ENCODE data around the gene CSRP1.
"Not testable (repeated sequence)": the region's sequence is repeated elsewhere in the genome, so short reads cannot be mapped to it uniquely, and the experiment has no call there.

Gene CSRP1

DNA sequence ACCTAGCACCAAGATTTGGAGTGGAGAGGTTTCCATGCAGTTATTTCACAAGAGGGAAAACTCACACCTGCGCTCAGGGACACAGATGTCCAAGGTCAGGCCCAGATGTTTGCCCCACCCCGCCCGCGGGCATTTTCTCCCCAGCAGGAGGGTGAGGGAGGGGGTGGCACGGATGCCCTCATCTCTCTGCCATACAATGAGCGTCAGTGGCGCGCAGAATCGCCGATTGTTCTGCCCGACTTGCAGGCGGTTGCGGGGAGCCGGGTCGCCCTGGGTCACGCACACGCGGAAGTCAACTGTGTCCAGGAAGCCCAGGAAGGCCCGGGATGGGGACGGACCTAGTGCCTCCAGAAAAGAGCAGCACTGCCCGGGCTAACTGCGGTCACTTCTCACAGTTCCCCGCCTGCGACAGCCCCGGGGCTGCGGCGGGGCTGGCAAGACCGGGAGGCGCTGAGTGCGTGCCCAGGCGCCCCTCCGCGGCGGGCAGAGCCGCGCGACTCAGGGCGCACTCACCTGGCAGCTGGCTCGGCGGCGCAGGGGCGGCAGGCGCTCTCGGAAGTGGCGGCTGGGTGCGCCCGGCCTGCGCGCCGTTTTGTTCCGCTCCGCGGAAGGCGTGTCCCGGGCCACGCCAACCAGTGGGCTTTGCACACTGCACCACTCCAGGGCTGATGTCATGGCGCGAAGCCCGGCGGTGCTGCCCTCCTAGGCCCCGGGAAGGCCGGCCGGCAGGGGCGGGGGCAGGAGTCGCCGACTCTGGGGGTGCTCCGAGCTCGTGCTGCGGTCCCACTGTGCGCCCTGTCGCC, at the start of gene CSRP1:
Gene CSRP1 (minus strand): TSS at position 567 of the 803 bp plus-strand sequence. CDS start 10,820 bp downstream, outside the sequence.
- peak in 54 of 58 donors; percentile 39 to 95 (median 78) for DNase-seq

DNA sequence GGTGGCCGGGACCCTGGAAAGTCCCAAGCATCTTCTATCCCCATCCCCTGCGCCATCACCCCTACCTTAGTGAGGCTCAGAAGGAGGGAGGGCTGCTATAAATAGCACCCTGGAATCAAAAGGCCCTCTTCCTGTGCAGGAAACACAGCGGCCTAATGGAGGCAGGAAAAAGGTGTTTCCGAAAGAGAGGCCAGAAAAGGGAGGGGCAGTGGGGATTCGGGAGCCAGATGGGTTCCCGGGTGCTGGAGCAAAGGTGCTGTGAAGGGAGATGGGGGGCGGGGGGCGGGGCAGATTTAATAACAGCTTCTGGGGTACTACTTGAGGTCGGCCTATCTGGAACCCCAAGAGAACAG, 48.6 kb upstream of the CSRP1 start:
- DNase-seq = no peak

DNA sequence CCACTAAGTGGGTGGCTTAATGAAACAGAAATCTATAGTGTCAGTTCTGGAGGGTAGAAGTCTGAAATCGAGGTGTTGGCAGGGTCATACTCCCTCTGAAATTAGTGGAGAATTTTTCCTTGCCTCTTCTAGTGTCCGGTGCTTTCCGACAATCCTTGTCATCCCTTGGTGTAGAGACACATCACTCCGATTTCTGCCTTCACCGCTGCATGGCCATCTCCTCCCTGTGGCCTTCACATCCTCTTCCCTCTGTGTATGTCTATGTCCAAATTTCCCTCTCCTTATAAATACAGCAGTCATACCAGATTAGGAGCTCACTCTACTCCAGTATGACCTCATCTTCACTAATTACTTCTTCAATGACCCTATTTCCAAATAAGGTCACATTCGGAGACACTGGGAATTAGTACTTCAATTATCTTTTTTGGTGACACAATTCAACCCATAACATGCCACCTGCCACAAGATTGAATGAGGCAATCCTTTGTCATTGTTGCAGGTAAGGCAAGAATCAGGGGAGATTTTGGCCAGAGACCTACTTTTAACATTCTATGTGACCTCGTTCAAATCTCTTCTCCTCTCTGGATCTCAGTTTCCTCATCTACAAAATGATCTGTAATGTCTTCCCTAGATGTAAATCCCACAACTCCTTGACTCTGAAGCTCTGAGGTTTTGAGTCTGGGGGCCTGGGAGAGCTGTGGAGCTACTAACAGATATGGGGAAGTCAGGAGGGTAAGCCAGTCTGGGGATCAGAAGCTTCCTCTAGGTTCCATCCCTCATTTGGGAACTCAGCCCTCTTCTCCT, 48.1 kb upstream of the CSRP1 start:
- no peak for DNase-seq

DNA sequence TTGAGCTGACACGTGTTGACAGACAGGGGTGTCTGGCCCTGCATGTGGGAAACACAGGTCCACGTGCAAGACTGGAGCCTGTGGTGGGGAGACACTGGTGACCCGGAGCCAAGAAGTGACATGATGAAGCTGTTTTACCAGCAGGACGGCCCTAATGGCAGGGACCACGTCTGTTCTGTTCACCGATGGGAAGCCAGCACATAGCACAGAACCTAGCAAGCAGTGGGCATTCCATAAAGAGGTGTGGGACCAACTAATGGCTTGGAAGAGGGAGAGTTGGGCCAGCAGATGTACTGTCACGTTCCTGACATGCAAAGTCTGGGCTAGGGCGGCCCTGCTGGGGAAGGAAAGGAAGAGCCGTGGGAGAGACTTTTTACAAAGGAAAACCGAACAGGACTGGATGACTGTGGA, 47.3 kb upstream of the CSRP1 start:
- DNase-seq = no peak

DNA sequence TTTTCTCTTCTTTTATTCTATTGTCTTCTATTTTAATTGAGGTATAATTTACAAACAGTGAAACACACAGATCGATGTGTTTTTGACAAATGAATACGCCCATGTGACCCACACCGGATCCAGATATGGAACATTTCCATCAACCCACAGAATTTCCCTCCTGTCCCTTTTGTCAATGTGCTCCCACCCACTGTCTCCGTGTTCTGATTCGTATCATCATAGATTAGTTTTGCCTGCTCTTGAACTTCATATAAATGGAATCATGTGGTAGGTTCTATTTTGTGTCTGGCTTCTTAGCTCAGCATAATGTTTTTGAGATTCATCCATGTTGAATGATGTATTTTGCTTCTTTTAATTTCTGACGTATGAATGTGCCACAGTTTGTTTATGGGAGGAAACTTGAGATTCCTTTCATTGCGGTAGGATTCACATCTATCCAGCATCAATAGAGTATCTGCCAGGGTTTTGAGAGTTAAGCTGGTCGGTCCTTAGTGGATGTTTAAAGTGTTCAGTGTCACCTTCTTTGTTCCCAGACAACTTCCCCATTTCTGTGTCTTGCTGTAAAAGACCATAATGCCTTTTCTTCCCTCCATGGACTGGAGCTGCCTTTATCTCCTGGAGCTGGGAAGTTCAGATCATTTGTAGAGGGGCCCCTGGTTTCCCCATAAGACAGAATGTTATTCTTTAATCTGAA, 46.7 kb upstream of the CSRP1 start:
- no peak for DNase-seq

DNA sequence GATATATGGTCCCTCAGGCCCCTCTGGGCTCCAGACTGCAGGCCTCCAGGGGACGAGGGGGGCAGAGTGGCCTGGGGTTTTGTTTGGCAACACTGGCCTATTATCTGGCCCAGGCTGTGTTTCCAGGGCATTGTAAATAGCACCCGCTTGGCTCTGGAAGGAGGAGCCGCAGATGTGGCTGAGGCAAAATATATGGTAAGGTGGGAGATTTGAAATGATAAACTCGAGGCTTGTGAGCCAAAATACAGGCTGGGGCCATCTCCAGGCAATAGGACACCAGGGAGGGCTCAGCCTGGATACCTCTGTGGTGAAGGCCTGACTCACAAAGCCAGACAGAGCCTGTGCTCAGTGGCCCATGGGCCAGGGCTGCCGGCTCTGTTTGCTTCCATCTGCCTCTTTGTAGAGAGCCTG, 46.0 kb upstream of the CSRP1 start:
- peak in 24 of 58 donors; percentile 12 to 70 (median 40) for DNase-seq

DNA sequence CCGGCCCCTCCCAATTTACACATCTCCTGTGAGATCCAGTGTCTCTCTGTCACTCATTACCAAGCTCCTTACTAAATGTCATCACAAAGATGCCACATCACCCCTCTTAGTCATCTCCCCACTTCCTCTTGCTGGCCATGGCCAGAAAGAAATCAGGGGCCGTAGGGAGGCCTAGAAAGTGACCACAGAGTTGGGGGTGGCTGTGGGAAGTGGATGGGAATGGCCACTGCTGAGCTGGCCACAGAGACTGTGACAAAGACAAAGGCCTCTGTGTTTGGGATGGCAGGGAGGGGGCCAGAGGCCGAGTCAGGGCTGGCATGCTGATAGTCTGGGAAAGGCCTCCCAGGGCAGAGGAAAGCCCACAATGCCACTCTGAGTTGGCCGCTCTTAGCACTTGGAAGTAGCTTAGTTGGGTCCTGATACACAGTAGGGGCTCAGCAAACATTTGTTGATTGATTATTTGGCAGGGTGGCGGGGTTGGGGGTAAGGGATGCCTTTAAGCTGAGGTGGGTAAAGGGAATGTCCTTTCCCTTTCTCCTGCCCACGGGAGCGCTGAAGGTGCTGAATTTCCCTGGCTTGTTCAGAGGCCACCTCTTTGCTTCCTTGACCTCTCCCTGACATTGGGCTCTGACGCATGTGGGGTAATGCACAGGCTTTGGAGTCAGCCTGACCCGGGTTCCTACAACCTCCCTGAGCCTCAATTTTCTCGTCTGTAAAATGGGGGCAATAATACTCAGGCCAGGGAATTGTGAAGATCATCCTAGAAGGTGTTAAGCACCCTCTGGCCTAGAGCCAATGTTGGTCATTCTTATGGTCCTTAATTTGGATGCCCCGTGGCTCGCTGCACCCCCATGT, 45.2 kb upstream of the CSRP1 start:
- peak in 55 of 58 donors; percentile 35 to 94 (median 81) for DNase-seq

DNA sequence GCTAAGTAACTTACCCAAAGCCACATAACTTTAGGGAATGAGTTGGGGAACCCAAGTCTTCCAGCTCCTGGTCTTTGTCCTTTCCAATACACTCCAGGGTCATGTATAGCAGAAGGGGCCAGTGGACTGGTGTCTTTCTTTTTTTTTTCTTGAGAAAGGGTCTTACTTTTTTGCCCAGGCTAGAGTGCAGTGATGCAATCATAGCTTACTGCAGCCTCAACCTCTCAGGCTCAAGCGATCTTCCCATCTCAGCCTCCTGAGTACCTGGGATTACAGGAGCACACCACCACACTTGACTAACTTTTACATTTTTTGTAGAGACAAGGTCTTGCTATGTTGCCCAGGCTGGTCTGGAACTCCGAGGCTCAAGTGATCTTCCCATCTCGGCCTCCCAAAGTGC, 44.2 kb upstream of the CSRP1 start:
- DNase-seq = no peak

DNA sequence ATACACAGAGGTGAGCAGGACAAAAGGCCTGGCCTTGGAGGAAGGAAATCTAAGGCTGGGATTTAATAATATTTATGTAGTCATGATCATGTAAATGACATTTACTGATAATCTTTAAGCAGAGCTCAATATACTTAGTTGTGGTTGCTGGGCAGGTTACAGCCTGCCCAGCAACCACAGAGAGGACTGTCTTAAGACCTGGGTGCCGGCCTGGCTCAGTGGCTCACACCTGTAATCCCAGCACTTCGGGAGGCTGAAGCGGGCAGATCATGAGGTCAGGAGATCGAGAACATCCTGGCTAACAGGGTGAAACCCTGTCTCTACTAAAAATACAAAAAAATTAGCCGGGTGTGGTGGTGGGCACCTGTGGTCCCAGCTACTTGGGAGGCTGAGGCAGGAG, 42.6 kb upstream of the CSRP1 start:
- DNase-seq = not testable (repeated sequence)

DNA sequence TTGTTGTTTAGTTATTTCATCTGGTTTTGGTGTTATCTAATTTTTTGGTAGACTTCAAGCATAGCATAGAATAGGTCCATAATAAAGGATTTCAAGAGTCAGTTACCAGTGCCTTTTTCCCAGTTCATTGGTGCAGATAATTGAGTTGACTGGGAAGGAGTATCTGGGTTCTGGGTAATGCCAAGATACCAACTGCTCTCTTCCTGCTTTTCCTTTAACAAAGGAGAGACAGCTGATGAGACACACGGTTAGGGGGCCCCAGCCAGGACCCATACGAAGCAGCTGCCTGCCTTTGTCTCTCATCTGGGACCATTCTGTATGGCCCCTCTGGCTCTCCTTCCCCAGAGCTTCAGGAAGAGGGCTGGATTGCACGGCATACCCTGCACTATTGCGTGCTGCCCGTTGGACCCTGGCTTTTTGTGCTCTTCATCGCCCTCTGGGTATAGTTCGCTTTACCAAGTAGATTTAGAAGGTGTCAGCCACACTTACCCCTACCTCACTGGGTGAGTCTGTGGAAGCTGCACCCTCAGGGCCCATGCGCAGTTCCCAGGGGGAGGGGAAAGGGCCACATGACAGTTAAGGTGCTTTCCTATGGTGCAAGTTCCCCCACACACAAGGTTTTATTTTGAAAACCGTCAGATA, 39.0 kb upstream of the CSRP1 start:
- DNase-seq = peak in 1 of 58 donors; percentile 27

DNA sequence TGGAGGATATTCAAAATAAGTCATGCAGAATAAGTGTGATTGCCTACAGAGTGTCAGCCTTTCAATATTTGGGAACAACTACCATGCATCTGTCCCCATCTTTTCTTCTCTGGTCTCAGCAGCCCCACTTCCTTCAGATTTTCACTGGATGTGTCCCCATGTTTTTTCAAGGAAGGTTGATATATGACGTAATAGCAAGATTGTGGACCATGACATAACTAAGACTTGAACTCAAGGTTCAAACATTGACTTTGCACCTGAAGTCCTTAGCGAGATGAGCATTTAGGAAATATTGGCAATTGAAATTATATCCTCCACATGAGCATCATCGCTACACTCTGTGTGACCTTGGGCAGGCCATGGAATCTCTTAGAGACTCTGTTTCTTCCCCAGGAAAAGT, 37.8 kb upstream of the CSRP1 start:
- no peak for DNase-seq

DNA sequence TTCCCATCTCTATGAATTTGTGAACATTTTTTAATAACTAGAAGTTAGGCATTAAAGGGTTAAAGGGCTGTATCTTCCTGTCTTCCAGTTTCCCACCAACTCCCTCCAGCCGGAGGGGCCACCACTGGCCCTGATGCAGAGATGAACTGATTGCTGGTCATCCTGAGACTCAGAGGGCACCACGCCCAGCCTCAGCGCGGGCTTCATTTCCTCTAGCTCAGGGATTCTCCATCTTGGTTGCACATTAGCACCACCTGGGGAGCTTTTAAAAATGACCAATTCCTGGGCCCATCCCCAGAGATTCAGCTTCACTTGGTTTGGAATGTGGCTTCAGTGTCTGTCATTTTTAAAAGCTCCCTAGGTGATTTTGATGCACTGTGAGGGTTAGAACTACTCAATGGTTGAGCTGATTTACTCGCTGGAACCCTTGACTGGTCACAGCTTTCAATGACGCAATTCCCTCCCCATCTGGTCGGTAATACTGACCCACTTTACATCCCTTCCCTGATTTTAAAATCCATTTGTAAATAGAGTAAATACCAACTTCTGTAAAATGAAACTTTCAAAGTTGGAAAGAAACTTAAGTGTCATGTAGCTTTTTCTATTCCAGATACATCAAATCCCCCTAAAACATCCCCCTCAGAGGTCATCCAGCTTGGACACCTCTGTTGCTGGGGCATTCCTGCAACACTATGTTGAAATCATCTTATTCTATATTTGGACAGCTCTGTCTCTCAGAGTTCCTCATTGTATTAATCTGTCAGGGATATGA, 37.1 kb upstream of the CSRP1 start:
- DNase-seq = no peak

DNA sequence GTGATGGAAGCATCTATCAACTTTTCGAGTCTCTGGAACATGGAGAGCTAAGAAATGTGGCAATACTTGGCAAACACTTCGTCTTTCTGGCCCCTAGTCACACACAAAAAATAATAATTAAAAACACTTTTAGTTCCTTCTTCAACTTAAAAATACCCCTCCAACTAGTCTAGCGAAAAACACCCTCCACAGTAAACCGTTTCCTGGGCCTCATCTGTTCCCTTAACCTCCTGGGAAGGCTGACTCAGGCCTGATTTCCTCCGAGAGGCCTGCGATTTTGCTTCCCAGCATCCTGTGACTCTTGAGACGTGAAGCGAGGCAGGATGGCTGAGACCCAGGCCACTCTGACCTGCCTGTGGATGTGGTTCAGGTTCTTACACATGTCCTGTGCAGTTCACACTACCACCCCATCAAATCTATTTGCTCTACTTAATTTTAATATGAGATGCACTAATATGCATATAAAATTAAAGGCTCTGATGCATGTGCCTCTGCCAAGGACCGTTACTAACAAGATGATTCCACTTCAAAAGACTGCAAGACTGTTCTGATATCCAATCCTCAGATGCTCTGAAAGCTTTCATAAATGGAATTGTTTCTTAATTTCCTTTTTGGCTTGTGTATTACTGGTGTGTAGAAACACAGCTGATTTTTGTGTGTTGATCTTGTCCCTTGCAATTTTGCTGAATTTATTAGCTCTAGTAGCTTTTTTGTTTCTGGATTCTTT, 35.5 kb upstream of the CSRP1 start:
- no peak for DNase-seq

DNA sequence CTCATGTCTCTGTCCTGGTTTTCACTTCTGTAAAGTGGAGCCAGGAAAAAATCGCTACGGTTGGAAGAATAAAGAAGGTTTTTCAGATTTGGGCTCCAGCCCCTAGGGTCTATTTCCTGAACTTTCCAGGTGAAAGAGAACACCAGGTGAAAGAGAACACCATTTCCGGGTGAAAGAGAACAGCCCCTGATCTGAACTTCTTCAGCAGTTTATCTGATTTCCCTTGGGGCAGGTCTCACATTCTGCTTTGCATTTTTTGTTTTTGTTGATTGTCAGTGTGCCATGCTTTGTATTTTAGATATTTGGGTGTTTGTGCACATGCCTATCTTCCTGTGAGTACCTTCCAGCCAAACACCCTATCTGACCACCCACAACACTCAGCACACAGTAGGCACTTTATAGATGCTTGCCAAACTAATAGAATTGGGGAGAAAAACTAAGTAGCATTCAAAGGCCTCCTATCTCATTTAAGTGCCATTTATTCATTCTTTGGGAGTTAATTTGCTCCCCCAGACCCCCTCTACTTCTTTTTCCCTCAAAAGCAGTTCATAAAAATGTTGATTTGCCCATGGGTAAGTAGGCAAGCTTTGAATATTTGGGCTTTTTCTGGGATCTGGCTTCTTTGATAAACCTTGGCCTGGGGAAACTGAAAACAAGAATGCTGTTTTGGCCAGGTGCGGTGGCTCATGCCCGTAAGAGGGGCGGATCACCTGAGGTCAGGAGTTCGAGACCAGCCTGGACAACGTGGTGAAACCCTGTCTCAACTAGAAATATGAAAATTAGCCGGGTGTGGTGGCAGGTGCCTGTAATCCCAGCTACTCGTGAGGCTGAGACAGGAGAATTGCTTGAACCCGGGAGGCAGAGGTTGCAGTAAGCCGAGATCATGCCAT, 34.2 kb upstream of the CSRP1 start:
- no peak for DNase-seq

DNA sequence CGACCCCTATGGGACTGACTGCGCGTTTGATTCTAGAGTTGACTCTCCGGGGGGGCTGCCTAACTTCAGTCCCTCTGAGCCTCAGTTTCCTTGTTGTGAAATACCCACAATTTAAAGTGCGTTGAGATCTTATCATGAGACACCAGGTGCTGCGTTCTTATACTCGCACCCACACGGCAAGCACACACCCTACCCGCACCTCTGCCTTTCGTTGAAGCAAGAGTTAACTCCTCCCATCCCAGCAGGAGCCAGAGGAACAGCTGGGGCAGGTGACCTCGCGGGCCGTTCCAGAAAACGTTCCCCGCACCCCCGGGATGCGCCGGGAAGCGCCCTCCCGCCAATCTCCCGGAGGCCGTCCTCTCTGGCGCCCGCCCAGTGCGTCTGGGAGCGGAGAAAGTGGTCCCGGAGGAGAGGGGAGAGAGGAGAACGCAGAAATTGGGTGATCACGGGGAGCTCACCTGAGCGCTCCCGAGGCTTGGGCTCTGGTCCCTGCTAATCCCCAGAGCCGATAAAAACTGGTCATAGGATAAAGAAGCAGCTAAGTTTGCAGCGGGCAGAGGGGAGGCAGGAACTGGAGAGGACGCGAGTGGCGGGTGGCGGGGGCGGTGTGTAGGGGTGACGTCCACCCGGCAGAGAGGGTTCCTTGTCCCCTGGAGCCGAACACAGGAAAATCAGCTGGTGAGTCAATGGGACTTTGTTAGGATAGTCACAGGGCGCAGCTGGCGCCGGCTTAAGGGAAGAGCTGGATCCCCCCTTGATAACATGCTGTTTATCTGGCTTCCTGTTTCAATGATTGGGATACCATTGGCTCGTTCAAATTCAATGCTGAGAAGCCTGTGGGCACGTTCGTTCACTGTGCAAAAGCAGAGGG, 32.9 kb upstream of the CSRP1 start:
- DNase-seq = peak in 54 of 58 donors; percentile 45 to 87 (median 70)
